ENCODE data around the gene PPP2R2C.

PPP2R2C gene

GRCh38 chr4:6469144-6469543 is 3.3 kb downstream of the PPP2R2C start:
- no peak for DNase-seq (ENCODE audit: low read depth)

DNA sequence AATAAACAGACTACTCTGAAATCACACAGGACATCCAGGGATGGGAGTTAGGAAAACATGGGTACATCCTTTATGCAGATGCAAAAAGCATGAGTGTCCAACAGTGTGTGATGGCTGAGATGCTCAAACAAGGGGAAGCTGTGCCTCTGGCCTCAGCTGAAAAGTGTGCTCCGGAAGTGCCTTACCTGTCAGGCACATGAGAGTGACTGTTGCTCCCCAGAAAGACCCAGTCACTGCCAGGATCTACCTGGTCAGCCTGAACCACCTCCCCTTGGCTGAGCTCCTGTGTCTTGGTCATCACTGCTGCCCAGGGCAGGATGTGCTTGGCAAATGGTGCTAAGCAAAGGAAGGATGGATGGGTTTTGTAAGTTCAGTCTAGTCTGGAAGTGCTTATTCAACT is 4.0 kb downstream of the PPP2R2C start:
- DNase-seq (ENCODE audit: low read depth), result no peak

DNA sequence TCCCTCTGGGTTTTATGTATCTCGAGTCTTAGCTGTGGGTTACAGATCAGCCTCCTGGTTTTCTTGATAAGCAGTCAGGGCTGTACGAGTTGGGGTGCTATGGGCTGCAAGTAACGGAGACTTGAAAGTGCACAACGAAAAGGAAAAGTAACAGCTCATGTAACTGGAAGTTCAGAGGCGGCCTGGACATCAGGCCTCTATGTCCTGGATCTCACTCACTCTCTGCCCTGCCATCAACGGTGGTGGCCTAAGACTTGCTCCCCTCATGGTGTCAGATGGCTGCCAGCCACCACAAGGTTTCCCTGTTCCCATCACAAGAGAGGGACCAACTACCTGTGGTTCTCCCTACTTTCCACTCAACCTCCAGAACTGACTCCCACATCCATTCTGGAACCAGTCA is 4.8 kb downstream of the PPP2R2C start:
- DNase-seq (ENCODE audit: low read depth), result no peak

- DNase-seq (ENCODE audit: low read depth), result no peak
Observed at GRCh38 chr4:6466756-6467381, 5.5 kb downstream of the PPP2R2C start.

GRCh38 chr4:6465955-6466354 is 6.5 kb downstream of the PPP2R2C start:
- DNase-seq (ENCODE audit: low read depth), result no peak

GRCh38 chr4:6464842-6465588 is 7.4 kb downstream of the PPP2R2C start:
- DNase-seq (ENCODE audit: low read depth), result no peak

DNA sequence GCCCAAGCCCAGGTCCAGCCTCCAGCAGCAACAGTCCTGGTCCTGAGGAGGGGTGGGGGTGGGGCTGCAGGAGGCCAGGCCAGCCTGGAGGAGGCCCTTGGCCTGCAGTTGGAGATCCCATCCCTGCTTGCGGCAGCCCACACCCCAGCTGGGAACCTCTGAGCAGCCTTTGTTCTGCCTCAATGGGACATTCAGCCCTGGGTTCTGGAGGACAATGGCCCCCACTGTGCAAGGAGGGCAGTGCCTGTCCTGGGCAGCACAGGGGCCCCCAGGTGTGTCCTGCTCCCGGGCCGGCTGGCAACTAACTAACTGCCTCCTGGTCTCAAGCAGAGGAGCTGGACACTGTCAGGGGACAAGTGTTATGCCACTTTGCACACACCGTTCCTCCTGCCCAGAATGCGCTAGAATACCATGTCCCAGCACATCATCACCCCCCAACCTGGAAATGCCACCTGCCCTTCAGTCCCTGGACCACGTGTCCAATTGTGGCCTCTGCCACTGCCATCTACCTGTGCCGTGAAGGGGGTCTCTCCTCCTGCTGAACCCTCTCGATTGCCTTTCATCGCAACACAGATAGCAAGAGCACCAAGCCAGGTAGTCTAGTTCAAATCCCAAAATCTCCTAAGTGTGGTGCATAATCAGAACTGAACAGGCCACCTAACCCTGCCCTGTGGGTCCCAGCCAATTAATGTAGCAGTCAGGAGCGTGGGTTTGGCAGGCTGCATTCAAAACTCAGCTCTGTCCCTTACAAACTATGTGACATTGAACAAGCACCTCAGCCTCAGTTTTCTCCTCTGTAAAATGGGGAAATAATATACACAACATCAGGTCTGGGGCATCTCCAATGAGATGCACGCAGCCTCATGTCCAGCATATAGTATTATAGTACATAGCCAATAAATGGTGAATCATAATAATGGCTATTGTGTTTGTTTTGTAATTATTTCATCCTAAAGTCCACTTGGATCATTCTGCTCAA is 8.8 kb downstream of the PPP2R2C start:
- no peak for DNase-seq (ENCODE audit: low read depth)

GRCh38 chr4:6461301-6462165 is 10.9 kb downstream of the PPP2R2C start:
- no peak for DNase-seq (ENCODE audit: low read depth)

- DNase-seq (ENCODE audit: low read depth), result no peak
Observed at GRCh38 chr4:6460876-6461275, 11.5 kb downstream of the PPP2R2C start.

DNA sequence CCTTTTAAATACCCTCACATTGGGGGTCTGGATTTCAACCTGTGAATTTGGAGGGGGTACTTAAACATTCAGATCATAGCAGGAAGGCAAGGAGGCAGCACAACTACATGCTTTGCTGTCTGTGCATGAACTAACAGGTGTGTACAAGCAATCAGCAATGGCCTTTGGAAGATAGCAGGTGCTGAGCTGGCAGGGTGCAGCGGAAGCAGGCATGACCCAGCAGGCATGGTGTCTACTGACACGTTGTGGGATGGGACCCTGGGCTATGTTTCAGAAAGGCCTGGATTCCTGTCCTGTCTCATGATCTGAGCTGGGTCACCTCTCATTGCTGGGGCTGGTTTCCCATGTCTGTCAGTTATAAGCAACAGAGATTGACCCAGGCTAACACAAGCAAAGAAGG is 13.9 kb downstream of the PPP2R2C start:
- DNase-seq (ENCODE audit: low read depth), result no peak

- DNase-seq (ENCODE audit: low read depth), result no peak
Observed at GRCh38 chr4:6456450-6456849, 16.0 kb downstream of the PPP2R2C start.

GRCh38 chr4:6454112-6454910 is 18.1 kb downstream of the PPP2R2C start:
- DNase-seq (ENCODE audit: low read depth), result no peak

GRCh38 chr4:6453688-6453990 is 18.8 kb downstream of the PPP2R2C start:
- DNase-seq (ENCODE audit: low read depth), result no peak

DNA sequence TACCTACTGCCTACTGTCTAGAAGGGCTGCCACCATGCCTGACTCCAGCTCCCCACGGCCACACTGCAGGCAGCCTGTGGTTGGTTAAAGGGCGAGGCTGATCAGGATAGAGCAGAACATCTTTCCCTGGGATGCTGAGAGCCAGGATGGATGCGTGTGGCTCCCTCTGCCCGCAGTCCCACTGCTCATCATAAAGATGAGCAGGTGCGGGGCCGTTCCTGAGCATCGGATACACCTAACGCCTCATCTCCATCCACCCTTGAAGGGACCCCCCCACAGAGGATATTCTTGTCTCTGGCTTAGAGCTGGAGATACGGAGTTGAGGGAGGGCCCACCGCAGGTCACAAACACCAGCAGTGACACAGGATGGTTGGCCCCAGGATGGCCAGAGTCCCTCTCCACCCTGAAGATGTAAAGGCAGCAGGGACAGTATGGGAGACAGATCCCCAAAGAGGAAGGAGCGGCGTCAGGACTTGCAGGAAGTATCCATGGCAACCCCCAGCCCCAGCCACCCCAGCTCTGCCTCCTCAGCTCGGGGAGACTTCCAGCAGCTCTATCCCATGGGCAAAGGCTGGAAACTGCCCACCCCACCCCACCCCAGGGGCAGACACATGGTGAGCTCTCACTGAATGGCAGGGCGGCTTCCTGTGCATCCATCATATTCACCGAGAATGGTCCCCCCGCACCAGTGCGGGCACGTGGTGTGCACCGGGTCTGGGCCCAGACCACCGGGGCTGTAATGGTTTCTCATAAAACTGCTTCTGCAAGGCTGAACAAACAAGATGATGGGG is 19.3 kb downstream of the PPP2R2C start:
- no peak for DNase-seq (ENCODE audit: low read depth)

- DNase-seq (ENCODE audit: low read depth), result no peak
Observed at GRCh38 chr4:6452116-6452896, 20.1 kb downstream of the PPP2R2C start.

DNA sequence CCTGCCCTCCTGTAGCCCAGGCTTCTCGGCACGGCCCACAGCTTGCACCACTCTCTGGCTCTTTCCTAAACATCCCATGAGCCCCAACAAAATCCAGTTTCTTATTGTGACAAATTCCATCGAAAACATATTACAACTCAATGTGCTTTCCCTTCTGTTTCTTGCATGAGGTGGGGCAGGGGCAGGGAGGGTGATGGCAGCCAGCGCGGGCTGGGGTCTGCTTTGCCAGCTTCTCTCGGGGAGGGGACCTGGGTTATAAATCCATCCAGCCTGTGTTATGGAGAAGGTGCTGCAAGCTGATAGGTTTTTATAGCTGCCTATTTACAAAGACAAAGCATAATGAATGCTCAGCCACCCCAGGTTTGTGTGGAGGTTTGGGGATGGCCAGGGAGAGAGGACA is 21.1 kb downstream of the PPP2R2C start:
- no peak for DNase-seq (ENCODE audit: low read depth)

GRCh38 chr4:6450709-6451108 is 21.7 kb downstream of the PPP2R2C start:
- no peak for DNase-seq (ENCODE audit: low read depth)

DNA sequence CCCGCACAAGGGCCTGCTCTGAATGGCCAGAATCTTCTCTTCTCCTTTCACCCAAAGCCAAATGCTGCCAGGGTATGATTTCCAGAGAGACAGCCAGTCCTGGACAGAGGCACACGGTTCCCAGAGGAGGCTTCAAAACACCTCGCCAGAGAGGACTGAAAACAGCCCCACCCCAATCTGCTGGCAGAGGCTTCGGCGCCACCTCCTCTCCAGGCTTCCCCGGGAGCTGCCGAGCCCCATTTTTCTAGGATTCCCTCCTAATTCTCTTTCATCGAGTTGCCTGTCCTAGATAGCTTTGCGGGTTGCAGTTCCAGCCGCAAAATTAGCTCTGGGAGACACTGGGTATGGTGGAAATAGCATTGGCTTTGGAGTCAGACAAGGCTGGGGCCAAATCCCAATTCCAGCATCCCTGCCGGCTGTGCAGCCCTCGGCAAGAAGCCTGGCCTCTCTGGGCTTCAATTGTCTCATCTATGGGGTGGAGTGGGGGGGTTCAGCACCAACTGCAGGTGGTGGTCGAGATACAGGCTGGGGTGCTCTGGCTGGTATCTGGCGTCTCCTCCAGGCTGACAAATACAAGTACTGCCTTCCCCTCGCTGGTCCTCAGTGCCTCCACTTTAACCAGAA is 22.6 kb downstream of the PPP2R2C start:
- no peak for DNase-seq (ENCODE audit: low read depth)

GRCh38 chr4:6449335-6449734 is 23.1 kb downstream of the PPP2R2C start:
- no peak for DNase-seq (ENCODE audit: low read depth)
